ENCODE results near the gene CYB561. TPM values are rescaled to one million over a fixed set of nuclear protein-coding genes. Genes with fewer than 3 reads are reported as not detected.

Gene CYB561
- total RNA-seq, 2 donors from 2014 or later, result 24.4 to 27.5 TPM

- TF ChIP-seq, protein P1, sequence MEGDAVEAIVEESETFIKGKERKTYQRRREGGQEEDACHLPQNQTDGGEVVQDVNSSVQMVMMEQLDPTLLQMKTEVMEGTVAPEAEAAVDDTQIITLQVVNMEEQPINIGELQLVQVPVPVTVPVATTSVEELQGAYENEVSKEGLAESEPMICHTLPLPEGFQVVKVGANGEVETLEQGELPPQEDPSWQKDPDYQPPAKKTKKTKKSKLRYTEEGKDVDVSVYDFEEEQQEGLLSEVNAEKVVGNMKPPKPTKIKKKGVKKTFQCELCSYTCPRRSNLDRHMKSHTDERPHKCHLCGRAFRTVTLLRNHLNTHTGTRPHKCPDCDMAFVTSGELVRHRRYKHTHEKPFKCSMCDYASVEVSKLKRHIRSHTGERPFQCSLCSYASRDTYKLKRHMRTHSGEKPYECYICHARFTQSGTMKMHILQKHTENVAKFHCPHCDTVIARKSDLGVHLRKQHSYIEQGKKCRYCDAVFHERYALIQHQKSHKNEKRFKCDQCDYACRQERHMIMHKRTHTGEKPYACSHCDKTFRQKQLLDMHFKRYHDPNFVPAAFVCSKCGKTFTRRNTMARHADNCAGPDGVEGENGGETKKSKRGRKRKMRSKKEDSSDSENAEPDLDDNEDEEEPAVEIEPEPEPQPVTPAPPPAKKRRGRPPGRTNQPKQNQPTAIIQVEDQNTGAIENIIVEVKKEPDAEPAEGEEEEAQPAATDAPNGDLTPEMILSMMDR (conservative IDR thresholded peaks at IDR 0.05), result peak; percentile 84
- H3K4me1 Mint-ChIP-seq, result peaks cover 2% of the 10 kb centered on the region
Measured at GRCh38 chr17:63405741-63406261, 40.3 kb downstream of the CYB561 start.

GRCh38 chr17:63405020-63405419 is 41.1 kb downstream of the CYB561 start:
- Histone ChIP-seq H3K4me3 (ENCODE audit: low read length) (no peak overlapping the region), H3K27me3 (ENCODE audit: control insufficient read depth, insufficient read depth, low read length, poor library complexity, severe bottlenecking) (no peaks in the 10 kb centered on the region), H3K36me3 (ENCODE audit: control insufficient read depth, insufficient read depth, low read length) (no peaks in the 10 kb centered on the region), H3K9ac (ENCODE audit: extremely low read depth, low read length, poor library complexity, severe bottlenecking) (no peak overlapping the region), H3K9me3 (ENCODE audit: control insufficient read depth, low read length) (no peaks in the 10 kb centered on the region), H3K4me1 (ENCODE audit: control insufficient read depth, insufficient read depth, low read length) (no peaks in the 10 kb centered on the region), H3K27ac (ENCODE audit: low read depth, low read length) (no peak overlapping the region)
- Mint-ChIP-seq H3K27ac (no peak overlapping the region), H3K36me3 (ENCODE audit: low read depth) (peaks cover 2% of the 10 kb centered on the region), H3K9me3 (no peaks in the 10 kb centered on the region), H3K4me3 (no peak overlapping the region), H3K27me3 (ENCODE audit: insufficient read depth) (no peaks in the 10 kb centered on the region), H3K4me1 (peaks cover 2% of the 10 kb centered on the region)
- DNase-seq, result no peak
- 94 to 100% methylated on average over 5 to 9 of the region's 9 CpGs for WGBS, 2 experiments (ENCODE audit: insufficient coverage in 1 of 2, insufficient read length in 1 of 2)
- TF ChIP-seq, protein P1 (conservative IDR thresholded peaks at IDR 0.05), result no peak

More at GRCh38 chr17:63405741-63406261, 40.3 kb downstream of the CYB561 start:
- Mint-ChIP-seq H3K27ac (no peak overlapping the region), H3K36me3 (ENCODE audit: low read depth) (peaks cover 2% of the 10 kb centered on the region), H3K27me3 (ENCODE audit: insufficient read depth) (no peaks in the 10 kb centered on the region), H3K9me3 (no peaks in the 10 kb centered on the region), H3K4me3 (no peak overlapping the region)
- H3K36me3 ChIP-seq (ENCODE audit: control insufficient read depth, insufficient read depth, low read length), result no peaks in the 10 kb centered on the region
- 94 to 98% methylated on average over 6 of the region's 6 CpGs for whole genome bisulfite sequencing, 2 experiments (ENCODE audit: insufficient coverage in 1 of 2, insufficient read length in 1 of 2)
- H3K4me3 ChIP-seq (ENCODE audit: low read length), result no peak overlapping the region
- no peak for DNase-seq
- H3K27ac ChIP-seq (ENCODE audit: low read depth, low read length), result no peak overlapping the region
- H3K9me3 ChIP-seq (ENCODE audit: control insufficient read depth, low read length), result no peaks in the 10 kb centered on the region
- H3K4me1 ChIP-seq (ENCODE audit: control insufficient read depth, insufficient read depth, low read length), result no peaks in the 10 kb centered on the region
- H3K9ac ChIP-seq (ENCODE audit: extremely low read depth, low read length, poor library complexity, severe bottlenecking), result no peak overlapping the region
- no peaks in the 10 kb centered on the region for H3K27me3 ChIP-seq (ENCODE audit: control insufficient read depth, insufficient read depth, low read length, poor library complexity, severe bottlenecking)

DNA sequence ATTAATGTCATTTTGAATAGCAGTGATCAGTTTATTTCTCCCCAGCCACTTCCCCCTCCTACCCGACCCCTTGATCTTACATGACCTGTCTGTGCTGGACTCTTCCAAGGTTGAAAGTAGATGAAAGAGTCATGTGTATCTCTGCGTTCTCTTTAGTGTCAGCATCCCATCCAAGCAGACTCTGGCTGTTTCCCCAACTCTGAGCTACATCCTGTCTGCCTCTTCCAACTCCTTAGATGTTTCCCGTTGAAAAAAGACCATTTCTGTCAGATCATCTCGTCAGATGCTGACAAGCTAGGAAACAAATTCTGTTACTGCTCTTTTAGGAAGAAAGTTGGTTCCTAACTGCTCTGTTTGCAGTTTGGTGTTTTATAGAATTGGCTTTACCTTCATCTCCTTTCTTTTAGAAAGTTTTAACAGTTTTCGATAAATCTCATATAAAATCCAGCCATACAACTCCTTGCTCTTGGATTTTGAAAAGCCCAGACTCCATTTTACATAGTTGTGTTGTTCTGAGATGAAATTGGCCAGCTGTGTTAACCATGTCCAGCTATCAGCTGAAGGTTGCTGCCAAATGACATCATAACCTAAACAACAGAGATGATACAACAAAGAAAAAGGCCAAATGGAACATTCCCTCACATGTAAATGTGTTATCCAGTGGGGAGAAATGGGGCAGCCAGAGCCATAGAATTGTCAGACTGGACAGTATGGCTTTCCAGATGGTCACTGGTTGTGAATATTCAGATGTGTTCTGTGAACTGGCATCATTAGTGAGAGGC is 43.5 kb downstream of the CYB561 start:
- Histone ChIP-seq H3K9ac (ENCODE audit: extremely low read depth, low read length, poor library complexity, severe bottlenecking) (no peak overlapping the region), H3K36me3 (ENCODE audit: control insufficient read depth, insufficient read depth, low read length) (no peaks in the 10 kb centered on the region), H3K9me3 (ENCODE audit: control insufficient read depth, low read length) (no peaks in the 10 kb centered on the region), H3K4me1 (ENCODE audit: control insufficient read depth, insufficient read depth, low read length) (no peaks in the 10 kb centered on the region), H3K27ac (ENCODE audit: low read depth, low read length) (no peak overlapping the region), H3K4me3 (ENCODE audit: low read length) (no peak overlapping the region), H3K27me3 (ENCODE audit: control insufficient read depth, insufficient read depth, low read length, poor library complexity, severe bottlenecking) (no peaks in the 10 kb centered on the region)
- TF ChIP-seq, protein P1 (conservative IDR thresholded peaks at IDR 0.05), result no peak
- Mint-ChIP-seq H3K4me3 (no peak overlapping the region), H3K27me3 (ENCODE audit: insufficient read depth) (no peaks in the 10 kb centered on the region), H3K27ac (no peak overlapping the region), H3K36me3 (ENCODE audit: low read depth) (no peaks in the 10 kb centered on the region), H3K9me3 (no peaks in the 10 kb centered on the region), H3K4me1 (peaks cover 2% of the 10 kb centered on the region)
- DNase-seq, result no peak
- 91 to 100% methylated on average over 2 to 5 of the region's 5 CpGs for WGBS, 2 experiments (ENCODE audit: insufficient coverage in 1 of 2, insufficient read length in 1 of 2)
